Effector memory CD4-positive, alpha-beta T cell (primary cell): ENCODE results near the gene MUC7.

ENCODE experiments used
- DNase-seq, 3 donors: peaks; one replicate each; pipeline ENCODE4 v3.0.0-alpha.2; 2020
- H3K27ac ChIP-seq: 2 replicates; pipeline ENCODE4 v1.7.0; 2013; ENCODE audit warnings: mild to moderate bottlenecking, low read length, moderate library complexity; ENCODE audit not compliant: insufficient read depth, poor library complexity, severe bottlenecking
- H3K27me3 ChIP-seq: replicated peaks from 2 replicates; pipeline ENCODE4 v1.7.0; 2013; ENCODE audit warnings: mild to moderate bottlenecking, low read length; ENCODE audit not compliant: insufficient read depth, control insufficient read depth, poor library complexity, severe bottlenecking
- H3K36me3 ChIP-seq: 2 replicates; pipeline ENCODE4 v1.7.0; 2013; ENCODE audit warnings: mild to moderate bottlenecking, low read length, moderate library complexity; ENCODE audit not compliant: control insufficient read depth, insufficient read depth
- H3K4me1 ChIP-seq: 2 replicates; pipeline ENCODE4 v1.7.0; 2013; ENCODE audit warnings: low read length, mild to moderate bottlenecking; ENCODE audit not compliant: control insufficient read depth, insufficient read depth, poor library complexity, severe bottlenecking
- H3K4me3 ChIP-seq: 2 replicates; pipeline ENCODE4 v1.7.0; 2013; ENCODE audit warnings: low read length, low read depth, mild to moderate bottlenecking; ENCODE audit not compliant: insufficient read depth, poor library complexity, severe bottlenecking
- H3K9me3 ChIP-seq: 2 replicates; pipeline ENCODE4 v1.7.0; 2013; ENCODE audit warnings: mild to moderate bottlenecking, low read length, moderate library complexity; ENCODE audit not compliant: control insufficient read depth
- total RNA-seq, 3 donors: gene quantifications; one replicate each; lab custom pipeline; 2026; lab: John Stamatoyannopoulos, UW

MUC7 gene
- total RNA-seq, result 0 reads per million in 3 donors

- no peak for DNase-seq
- no peak within 1 kb of the TSS for H3K27ac ChIP-seq
- H3K36me3 ChIP-seq, result no peaks in the 10 kb centered on the region
- H3K9me3 ChIP-seq, result no peaks in the 10 kb centered on the region
- no peaks in the 10 kb centered on the region for H3K4me1 ChIP-seq
- no peak within 1 kb of the TSS for H3K4me3 ChIP-seq
- H3K27me3 ChIP-seq, result no peaks in the 10 kb centered on the region
These were observed at the start of gene MUC7 for GRCh38 chr4:70471897-70472296. Gene MUC7 (plus strand): TSS chr4:70472197. CDS start chr4:70474022, 1,825 bp downstream.

GRCh38 chr4:70425306-70425705 is 46.7 kb upstream of the MUC7 start:
- no peaks in the 10 kb centered on the region for H3K36me3 ChIP-seq
- H3K9me3 ChIP-seq, result no peaks in the 10 kb centered on the region
- H3K27ac ChIP-seq, result no peak overlapping the region
- no peak for DNase-seq
- no peaks in the 10 kb centered on the region for H3K4me1 ChIP-seq
- no peaks in the 10 kb centered on the region for H3K27me3 ChIP-seq
- H3K4me3 ChIP-seq, result no peak overlapping the region

- DNase-seq, result no peak
- Histone ChIP-seq H3K4me1 (no peaks in the 10 kb centered on the region), H3K9me3 (no peaks in the 10 kb centered on the region), H3K27me3 (no peaks in the 10 kb centered on the region), H3K27ac (no peak overlapping the region), H3K36me3 (no peaks in the 10 kb centered on the region), H3K4me3 (no peak overlapping the region)
These were observed 45.2 kb upstream of the MUC7 start for GRCh38 chr4:70426789-70427188.

GRCh38 chr4:70437197-70437596 is 34.8 kb upstream of the MUC7 start:
- no peaks in the 10 kb centered on the region for H3K4me1 ChIP-seq
- H3K36me3 ChIP-seq, result no peaks in the 10 kb centered on the region
- H3K27ac ChIP-seq, result no peak overlapping the region
- H3K4me3 ChIP-seq, result no peak overlapping the region
- DNase-seq, result no peak
- H3K27me3 ChIP-seq, result no peaks in the 10 kb centered on the region
- H3K9me3 ChIP-seq, result no peaks in the 10 kb centered on the region

GRCh38 chr4:70442474-70442873 is 29.5 kb upstream of the MUC7 start:
- H3K9me3 ChIP-seq, result no peaks in the 10 kb centered on the region
- no peak overlapping the region for H3K27ac ChIP-seq
- no peaks in the 10 kb centered on the region for H3K4me1 ChIP-seq
- H3K27me3 ChIP-seq, result no peaks in the 10 kb centered on the region
- H3K36me3 ChIP-seq, result no peaks in the 10 kb centered on the region
- H3K4me3 ChIP-seq, result no peak overlapping the region
- DNase-seq, result no peak

GRCh38 chr4:70443329-70443728 is 28.7 kb upstream of the MUC7 start:
- Histone ChIP-seq H3K36me3 (no peaks in the 10 kb centered on the region), H3K9me3 (no peaks in the 10 kb centered on the region), H3K4me1 (no peaks in the 10 kb centered on the region), H3K27ac (no peak overlapping the region), H3K27me3 (no peaks in the 10 kb centered on the region), H3K4me3 (no peak overlapping the region)
- no peak for DNase-seq

- H3K27ac ChIP-seq, result no peak overlapping the region
- no peak for DNase-seq
- H3K4me1 ChIP-seq, result no peaks in the 10 kb centered on the region
- no peaks in the 10 kb centered on the region for H3K27me3 ChIP-seq
- no peaks in the 10 kb centered on the region for H3K9me3 ChIP-seq
- no peak overlapping the region for H3K4me3 ChIP-seq
- H3K36me3 ChIP-seq, result no peaks in the 10 kb centered on the region
These were observed 22.8 kb upstream of the MUC7 start for GRCh38 chr4:70449220-70449619.

- no peak overlapping the region for H3K27ac ChIP-seq
- H3K36me3 ChIP-seq, result no peaks in the 10 kb centered on the region
- no peak for DNase-seq
- H3K4me3 ChIP-seq, result no peak overlapping the region
- H3K9me3 ChIP-seq, result no peaks in the 10 kb centered on the region
- H3K4me1 ChIP-seq, result no peaks in the 10 kb centered on the region
- H3K27me3 ChIP-seq, result no peaks in the 10 kb centered on the region
These were observed 19.1 kb upstream of the MUC7 start for GRCh38 chr4:70452946-70453345.

- Histone ChIP-seq H3K4me3 (no peak overlapping the region), H3K36me3 (no peaks in the 10 kb centered on the region), H3K9me3 (no peaks in the 10 kb centered on the region), H3K27me3 (no peaks in the 10 kb centered on the region), H3K27ac (no peak overlapping the region), H3K4me1 (no peaks in the 10 kb centered on the region)
- no peak for DNase-seq
These were observed 8.7 kb upstream of the MUC7 start for GRCh38 chr4:70463335-70463734.

- H3K9me3 ChIP-seq, result no peaks in the 10 kb centered on the region
- DNase-seq, result no peak
- H3K36me3 ChIP-seq, result no peaks in the 10 kb centered on the region
- no peak overlapping the region for H3K27ac ChIP-seq
- H3K4me1 ChIP-seq, result no peaks in the 10 kb centered on the region
- no peaks in the 10 kb centered on the region for H3K27me3 ChIP-seq
- H3K4me3 ChIP-seq, result no peak overlapping the region
These were observed 1.7 kb downstream of the MUC7 start for GRCh38 chr4:70473679-70474078.

- Histone ChIP-seq H3K27me3 (no peaks in the 10 kb centered on the region), H3K4me1 (no peaks in the 10 kb centered on the region), H3K4me3 (no peak overlapping the region), H3K36me3 (no peaks in the 10 kb centered on the region), H3K9me3 (no peaks in the 10 kb centered on the region), H3K27ac (no peak overlapping the region)
- no peak for DNase-seq
These were observed 16.8 kb downstream of the MUC7 start for GRCh38 chr4:70488748-70489147.
